Naive thymus-derived CD4-positive, alpha-beta T cell (primary cell): ENCODE measurements around the gene SDR39U1. TPM values are rescaled to one million over a fixed set of nuclear protein-coding genes. Genes with fewer than 3 reads are reported as not detected.

Source experiments
- ATAC-seq: fragments of 150-1000 bp; cut with Tn5 transposase; 2 replicates; pipeline ENCODE4 v1.10.0; 2021; ENCODE audit warnings: mild to moderate bottlenecking, moderate library complexity
- CTCF ChIA-PET: fragments of 350-600 bp; sonication (Branson Sonifier 250); formaldehyde crosslinking; loops from one replicate; lab custom pipeline; 2021; ENCODE audit warnings: antibody characterized with exemption; lab: Charles Lee
- POLR2A ChIA-PET: fragments of 350-600 bp; sonication (Branson Sonifier 250); formaldehyde crosslinking; loops from one replicate; lab custom pipeline; 2021; ENCODE audit warnings: antibody characterized with exemption, inconsistent platforms; lab: Charles Lee
- DNase-seq, 9 donors: peaks; one replicate each; pipeline versions ENCODE4 v3.0.0 to v3.0.0-alpha.2; 2020 to 2022; ENCODE audit warnings: mixed read lengths in 1 of 9
- H3K27ac ChIP-seq: one replicate; pipeline ENCODE4 v1.7.0; 2013; ENCODE audit warnings: mild to moderate bottlenecking, low read depth, low read length, moderate library complexity
- H3K27me3 ChIP-seq, 2 donors: one replicate each; pipeline ENCODE4 v1.7.0; 2013; ENCODE audit warnings: low read length in 2 of 2, mild to moderate bottlenecking in 2 of 2, moderate library complexity in 2 of 2; ENCODE audit not compliant: control insufficient read depth in 2 of 2, insufficient read depth in 2 of 2
- H3K36me3 ChIP-seq, 3 experiments: 1 replicate in 2 of 3; 2 replicates in 1 of 3; pipeline ENCODE4 v1.7.0; 2013; ENCODE audit warnings: low read length in 3 of 3, mild to moderate bottlenecking in 3 of 3, moderate library complexity in 1 of 3; ENCODE audit not compliant: insufficient read depth in 3 of 3, control insufficient read depth in 2 of 3
- H3K4me1 ChIP-seq, 2 donors: one replicate each; pipeline ENCODE4 v1.7.0; 2013; ENCODE audit warnings: low read length in 2 of 2, mild to moderate bottlenecking in 2 of 2, moderate library complexity in 1 of 2; ENCODE audit not compliant: control insufficient read depth in 2 of 2, insufficient read depth in 2 of 2
- H3K4me3 ChIP-seq: 2 replicates; pipeline ENCODE4 v1.7.0; 2013; ENCODE audit warnings: mild to moderate bottlenecking, low read length
- H3K9me3 ChIP-seq, 3 experiments: 1 replicate in 2 of 3; 2 replicates in 1 of 3; pipeline ENCODE4 v1.7.0; 2013; ENCODE audit warnings: low read length in 3 of 3; ENCODE audit not compliant: control insufficient read depth in 2 of 3
- H3K27ac Mint-ChIP-seq, 9 donors: one replicate each; pipeline ENCODE4 v1.8.0; 2020 to 2022; ENCODE audit warnings: mixed read lengths in 9 of 9, mild to moderate bottlenecking in 8 of 9, moderate library complexity in 5 of 9, inconsistent platforms in 2 of 9
- H3K27me3 Mint-ChIP-seq, 5 donors: one replicate each; pipeline ENCODE4 v1.8.0; 2021 to 2022; ENCODE audit warnings: mixed read lengths in 5 of 5, mild to moderate bottlenecking in 1 of 5
- H3K36me3 Mint-ChIP-seq, 5 donors: one replicate each; pipeline ENCODE4 v1.8.0; 2020 to 2022; ENCODE audit warnings: mixed read lengths in 5 of 5, mild to moderate bottlenecking in 3 of 5, inconsistent platforms in 1 of 5
- H3K4me1 Mint-ChIP-seq, 7 donors: one replicate each; pipeline ENCODE4 v1.8.0; 2020 to 2022; ENCODE audit warnings: mixed read lengths in 7 of 7, mild to moderate bottlenecking in 3 of 7, inconsistent platforms in 1 of 7
- H3K4me3 Mint-ChIP-seq, 10 donors: one replicate each; pipeline ENCODE4 v1.8.0; 2020 to 2022; ENCODE audit warnings: mild to moderate bottlenecking in 10 of 10, mixed read lengths in 10 of 10, moderate library complexity in 6 of 10, inconsistent platforms in 2 of 10
- H3K9me3 Mint-ChIP-seq, 11 donors: one replicate each; pipeline ENCODE4 v1.8.0; 2020 to 2022; ENCODE audit warnings: mixed read lengths in 11 of 11, mild to moderate bottlenecking in 4 of 11, inconsistent platforms in 1 of 11, moderate library complexity in 1 of 11
- intact Hi-C, 2 donors: fragments of 100-400 bp; cut with micrococcal nuclease; formaldehyde crosslinking; loops; one replicate each; pipeline ENCODE4 v1.15.1; 2023
- polyA plus RNA-seq, 2 donors: library from polyadenylated mRNA; unstranded; fragments of 300-500 nt; fragmentation: Illumina TruSeq; gene quantifications; one replicate each; pipeline ENCODE4 v1.2.3, GENCODE V29; 2021
- total RNA-seq, 6 experiments: library from RNA in 5 of 6; stranded (reverse) in 5 of 6; gene quantifications; 1 replicate in 5 of 6; 2 replicates in 1 of 6; pipeline ENCODE4 v1.2.3 and lab custom pipeline; 2021 to 2026

Gene SDR39U1
- total and polyA plus RNA-seq, 7 experiments from 2014 or later, result 64.7 to 137 (median 96.2) TPM

- ChIA-PET CTCF (interaction anchor here (0.7 to 10.1 kb wide), 10 partner anchors 11 to 248 kb away, joined by 3 to 317 read pairs (median 4); partner anchors contain the start of genes ADCY4, CIDEB, DHRS1 and IPO4), POLR2A (interaction anchor here (0.6 to 15.7 kb wide), 15 partner anchors 8 to 231 kb away, joined by 3 to 293 read pairs (median 3); partner anchors contain the start of genes ADCY4, RABGGTA, RIPK3 and TINF2)
- Histone ChIP-seq H3K4me1 (peaks cover 20 to 40% of the 10 kb centered on the region in 2 donors), H3K9me3 (no peaks in the 10 kb centered on the region), H3K27me3 (no peaks in the 10 kb centered on the region), H3K27ac (peak overlapping the region; percentile 53), H3K36me3 (peaks cover 9 to 92% (median 17%) of the 10 kb centered on the region in 3 experiments), H3K4me3 (no peak overlapping the region)
- DNase-seq (peak in 5 of 9 donors; percentile 49 to 62 (median 52)), ATAC-seq (peak; percentile 69)
- peak overlapping the region in 8 of 10 donors; percentile 39 to 77 (median 66) for H3K4me3 Mint-ChIP-seq
- intact Hi-C loops, result loop anchor here (1.0 to 10.0 kb wide), 3 partner anchors 71 to 882 kb away; partner anchors contain the start of genes THTPA (in 1 of the 2) and ZFHX2 (in 1 of the 2)
- peaks cover 0 to 2% (median 0%) of the 10 kb centered on the region in 11 donors for H3K9me3 Mint-ChIP-seq
- H3K27ac Mint-ChIP-seq, result peak overlapping the region in 8 of 9 donors; percentile 53 to 90 (median 80)
- H3K4me1 Mint-ChIP-seq, result peaks cover 37 to 71% (median 63%) of the 10 kb centered on the region in 7 donors
- peaks cover 4 to 60% (median 20%) of the 10 kb centered on the region in 5 donors for H3K36me3 Mint-ChIP-seq
- H3K27me3 Mint-ChIP-seq, result no peaks in the 10 kb centered on the region
These were observed 6.1 kb downstream of the SDR39U1 start for GRCh38 chr14:24436355-24437019.

GRCh38 chr14:24435998-24436354 is 6.6 kb downstream of the SDR39U1 start:
- ATAC-seq (no peak), DNase-seq (no peak)
- H3K27me3 ChIP-seq, result no peaks in the 10 kb centered on the region
- Mint-ChIP-seq H3K4me3 (peak overlapping the region in 1 of 10 donors; percentile 23), H3K4me1 (peaks cover 38 to 71% (median 63%) of the 10 kb centered on the region in 7 donors), H3K27ac (peak overlapping the region in 2 of 9 donors; percentile 68 to 75), H3K27me3 (no peaks in the 10 kb centered on the region), H3K36me3 (peaks cover 4 to 62% (median 20%) of the 10 kb centered on the region in 5 donors), H3K9me3 (peaks cover 0 to 2% (median 0%) of the 10 kb centered on the region in 11 donors)
- peaks cover 20 to 40% of the 10 kb centered on the region in 2 donors for H3K4me1 ChIP-seq
- H3K27ac ChIP-seq, result peak overlapping the region; percentile 53
- intact Hi-C loops, result loop anchor here (1.0 to 10.0 kb wide), 3 partner anchors 71 to 881 kb away; partner anchors contain the start of genes THTPA (in 1 of the 2) and ZFHX2 (in 1 of the 2)
- POLR2A ChIA-PET, result interaction anchor here (0.6 to 15.7 kb wide), 11 partner anchors 9 to 230 kb away, joined by 3 to 293 read pairs (median 3); partner anchors contain the start of genes ADCY4, MDP1, RIPK3 and TINF2
- CTCF ChIA-PET, result interaction anchor here (1.0 to 10.1 kb wide), 6 partner anchors 27 to 136 kb away, joined by 3 to 317 read pairs (median 4); partner anchors contain the start of genes ADCY4, CIDEB, DHRS1 and NOP9
- no peaks in the 10 kb centered on the region for H3K9me3 ChIP-seq
- peaks cover 9 to 86% (median 17%) of the 10 kb centered on the region in 3 experiments for H3K36me3 ChIP-seq
- H3K4me3 ChIP-seq, result no peak overlapping the region

GRCh38 chr14:24435192-24435810 is 7.3 kb downstream of the SDR39U1 start:
- CTCF ChIA-PET, result interaction anchor here (1.0 to 10.1 kb wide), 3 partner anchors 11 to 101 kb away, joined by 3 to 317 read pairs (median 4); partner anchors contain the start of genes ADCY4 and RIPK3
- Mint-ChIP-seq H3K27ac (peak overlapping the region in 6 of 9 donors; percentile 23 to 78 (median 53)), H3K27me3 (no peaks in the 10 kb centered on the region), H3K36me3 (peaks cover 4 to 59% (median 20%) of the 10 kb centered on the region in 5 donors), H3K9me3 (peaks cover 0 to 2% (median 0%) of the 10 kb centered on the region in 11 donors), H3K4me3 (peak overlapping the region in 2 of 10 donors; percentile 15 to 23), H3K4me1 (peaks cover 35 to 66% (median 64%) of the 10 kb centered on the region in 7 donors)
- ATAC-seq (no peak), DNase-seq (no peak)
- Histone ChIP-seq H3K27me3 (no peaks in the 10 kb centered on the region), H3K36me3 (peaks cover 8 to 80% (median 14%) of the 10 kb centered on the region in 3 experiments), H3K27ac (no peak overlapping the region), H3K4me3 (no peak overlapping the region), H3K9me3 (no peaks in the 10 kb centered on the region), H3K4me1 (peaks cover 26 to 38% of the 10 kb centered on the region in 2 donors)
- intact Hi-C loops, result loop anchor here in 1 of 2 donors (10.0 kb wide), 1 partner anchor 880 kb away; the partner anchor contains the start of genes THTPA and ZFHX2
- POLR2A ChIA-PET, result interaction anchor here (0.8 to 15.7 kb wide), 7 partner anchors 9 to 220 kb away, joined by 3 to 293 read pairs (median 5); partner anchors contain the start of genes ADCY4, MDP1, RIPK3 and TINF2

- Mint-ChIP-seq H3K27ac (peak overlapping the region in 2 of 9 donors; percentile 23 to 81), H3K36me3 (peaks cover 4 to 58% (median 20%) of the 10 kb centered on the region in 5 donors), H3K4me3 (no peak overlapping the region), H3K9me3 (peaks cover 0 to 2% (median 0%) of the 10 kb centered on the region in 11 donors), H3K4me1 (peaks cover 35 to 65% (median 63%) of the 10 kb centered on the region in 7 donors), H3K27me3 (no peaks in the 10 kb centered on the region)
- intact Hi-C loops, result loop anchor here in 1 of 2 donors (10.0 kb wide), 1 partner anchor 880 kb away; the partner anchor contains the start of genes THTPA and ZFHX2
- Histone ChIP-seq H3K36me3 (peaks cover 6 to 73% (median 14%) of the 10 kb centered on the region in 3 experiments), H3K27me3 (no peaks in the 10 kb centered on the region), H3K4me1 (peaks cover 26 to 38% of the 10 kb centered on the region in 2 donors), H3K27ac (no peak overlapping the region), H3K4me3 (no peak overlapping the region), H3K9me3 (no peaks in the 10 kb centered on the region)
- DNase-seq, result no peak
- POLR2A ChIA-PET, result interaction anchor here (1.0 to 15.7 kb wide), 2 partner anchors 100 to 164 kb away, joined by 5 to 293 read pairs; partner anchors contain the start of genes ADCY4 and RIPK3
- no peak for ATAC-seq
- CTCF ChIA-PET, result interaction anchor here (1.0 to 10.1 kb wide), 2 partner anchors 11 to 100 kb away, joined by 4 to 317 read pairs; partner anchors contain the start of genes ADCY4 and RIPK3
These were observed 7.9 kb downstream of the SDR39U1 start for GRCh38 chr14:24434676-24435075.

GRCh38 chr14:24434036-24434435 is 8.5 kb downstream of the SDR39U1 start:
- Histone ChIP-seq H3K27me3 (no peaks in the 10 kb centered on the region), H3K9me3 (no peaks in the 10 kb centered on the region), H3K4me3 (no peak overlapping the region), H3K36me3 (peaks cover under 1 to 67% (median 12%) of the 10 kb centered on the region in 3 experiments), H3K27ac (no peak overlapping the region), H3K4me1 (peaks cover 32 to 44% of the 10 kb centered on the region in 2 donors)
- H3K4me3 Mint-ChIP-seq, result peak overlapping the region in 1 of 10 donors; percentile 16
- intact Hi-C loops, result loop anchor here in 1 of 2 donors (10.0 kb wide), 1 partner anchor 879 kb away; the partner anchor contains the start of genes THTPA and ZFHX2
- no peaks in the 10 kb centered on the region for H3K27me3 Mint-ChIP-seq
- peaks cover 35 to 64% (median 63%) of the 10 kb centered on the region in 7 donors for H3K4me1 Mint-ChIP-seq
- CTCF ChIA-PET, result interaction anchor here (1.0 to 10.1 kb wide), 3 partner anchors 10 to 126 kb away, joined by 4 to 317 read pairs (median 4); partner anchors contain the start of genes ADCY4, CIDEB and RIPK3
- H3K9me3 Mint-ChIP-seq, result peaks cover 0 to 2% (median 0%) of the 10 kb centered on the region in 11 donors
- peaks cover 4 to 53% (median 20%) of the 10 kb centered on the region in 5 donors for H3K36me3 Mint-ChIP-seq
- POLR2A ChIA-PET, result interaction anchor here (1.0 to 15.7 kb wide), 3 partner anchors 8 to 163 kb away, joined by 5 to 293 read pairs (median 8); partner anchors contain the start of genes ADCY4 and RIPK3
- ATAC-seq (no peak), DNase-seq (no peak)
- no peak overlapping the region for H3K27ac Mint-ChIP-seq
